ENCODE measurements around the gene B4GALNT3. TPM values are rescaled to one million over a fixed set of nuclear protein-coding genes. Genes with fewer than 3 reads are reported as not detected.

B4GALNT3 gene
- total RNA-seq, 1 donor from 2014 or later: 65.3 TPM

DNA sequence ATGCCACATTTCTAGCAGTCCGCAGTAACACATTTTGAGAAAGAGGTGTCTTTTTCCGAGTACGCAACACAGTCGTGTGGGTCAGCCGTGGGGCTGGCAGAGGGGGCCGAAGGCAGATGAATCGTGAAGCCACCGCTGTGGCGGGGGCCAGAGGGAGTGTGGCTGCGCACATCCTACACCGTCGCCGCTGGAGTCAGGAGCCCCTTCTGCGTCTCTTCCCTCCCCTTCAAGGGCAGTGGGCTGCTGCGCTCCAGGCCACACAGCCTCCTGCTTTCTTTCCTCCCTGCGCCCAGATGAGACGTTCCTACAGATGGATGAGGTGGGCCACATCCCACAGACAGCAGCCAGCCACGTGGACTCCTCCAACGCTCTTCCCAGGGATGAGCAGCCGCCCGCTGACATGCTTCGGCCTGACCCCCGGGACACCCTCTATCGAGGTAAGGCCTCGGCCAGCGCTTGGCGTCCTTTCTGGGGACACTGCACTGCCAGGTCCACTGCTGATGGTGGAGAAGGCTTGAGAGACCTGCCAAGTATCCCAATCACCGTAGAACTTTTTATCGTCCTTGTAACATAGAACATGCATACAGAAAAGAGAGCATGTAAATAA, 89.8 kb downstream of the B4GALNT3 start:
- no peak for DNase-seq (ENCODE audit: low spot score)
- intact Hi-C loops (cut with DNase I): loop anchor here (5.0 kb wide), 1 partner anchor 47 kb away; no protein-coding TSS in a partner anchor

GRCh38 chr12:550473-551260, 90.9 kb downstream of the B4GALNT3 start:
- intact Hi-C loops (cut with DNase I): no loop called here
- peak; percentile 74 for DNase-seq (ENCODE audit: low spot score)

- intact Hi-C loops (cut with DNase I): no loop called here
- DNase-seq (ENCODE audit: low spot score): no peak
These were observed 92.7 kb downstream of the B4GALNT3 start for GRCh38 chr12:552466-552865.

- DNase-seq (ENCODE audit: low spot score): no peak
- intact Hi-C loops (cut with DNase I): no loop called here
These were observed 93.7 kb downstream of the B4GALNT3 start for GRCh38 chr12:553216-554000.

- intact Hi-C loops (cut with DNase I): no loop called here
- no peak for DNase-seq (ENCODE audit: low spot score)
These were observed 94.2 kb downstream of the B4GALNT3 start for GRCh38 chr12:554001-554285.

DNA sequence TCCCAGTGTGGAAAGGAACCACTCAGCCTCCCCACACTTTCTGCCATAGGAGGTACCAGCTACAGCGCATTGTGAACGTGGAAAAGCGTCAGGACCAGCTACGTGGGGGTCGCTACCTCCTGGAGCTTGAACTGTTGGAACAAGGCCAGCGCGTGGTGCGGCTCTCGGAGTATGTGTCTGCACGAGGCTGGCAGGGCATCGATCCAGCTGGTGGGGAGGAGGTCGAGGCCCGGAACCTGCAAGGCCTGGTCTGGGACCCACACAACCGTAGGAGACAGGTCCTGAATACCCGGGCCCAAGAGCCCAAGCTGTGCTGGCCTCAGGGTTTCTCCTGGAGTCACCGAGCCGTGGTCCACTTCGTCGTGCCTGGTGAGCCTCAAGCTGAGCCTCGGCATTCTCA, 96.8 kb downstream of the B4GALNT3 start:
- DNase-seq (ENCODE audit: low spot score): no peak
- intact Hi-C loops (cut with DNase I): no loop called here

GRCh38 chr12:558580-558979, 98.8 kb downstream of the B4GALNT3 start:
- DNase-seq (ENCODE audit: low spot score): no peak
- intact Hi-C loops (cut with DNase I): no loop called here

DNA sequence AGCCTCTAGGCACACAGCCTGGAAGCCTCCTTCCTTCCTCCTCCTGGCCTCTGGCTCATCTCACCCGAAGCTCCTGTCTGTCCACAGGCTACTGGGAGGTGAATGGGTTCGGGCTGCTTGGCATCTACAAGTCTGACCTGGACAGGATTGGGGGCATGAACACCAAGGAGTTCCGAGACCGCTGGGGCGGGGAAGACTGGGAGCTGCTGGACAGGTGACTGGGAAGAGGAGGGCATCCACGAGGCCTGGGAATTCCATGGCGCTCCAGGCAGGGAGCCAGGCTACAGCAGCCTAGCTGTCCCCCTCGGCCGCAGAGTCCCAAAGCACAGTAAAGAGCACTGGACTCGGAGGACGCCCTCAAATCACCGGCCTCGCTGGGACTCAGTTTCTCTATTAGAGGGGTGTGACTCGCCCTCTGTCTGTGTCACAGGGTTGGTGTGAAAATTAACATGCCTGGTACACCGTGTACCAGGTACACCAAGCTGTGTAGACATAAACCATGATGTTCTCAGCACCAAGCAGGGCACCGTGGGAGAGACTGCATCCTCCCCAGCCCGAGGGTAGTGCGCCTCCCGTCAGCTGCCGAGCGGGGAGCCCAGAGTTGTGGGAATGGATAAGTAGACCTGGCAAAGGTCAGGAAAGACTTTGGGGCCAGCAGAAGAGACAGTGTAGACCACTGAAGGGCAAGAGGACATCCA, 99.6 kb downstream of the B4GALNT3 start:
- no peak for DNase-seq (ENCODE audit: low spot score)
- intact Hi-C loops (cut with DNase I): no loop called here

GRCh38 chr12:559906-560455, 100.2 kb downstream of the B4GALNT3 start:
- intact Hi-C loops (cut with DNase I): loop anchor here (10.0 kb wide), 2 partner anchors 325 to 545 kb away; no protein-coding TSS in a partner anchor
- no peak for DNase-seq (ENCODE audit: low spot score)

- intact Hi-C loops (cut with DNase I): loop anchor here (10.0 kb wide), 2 partner anchors 324 to 544 kb away; no protein-coding TSS in a partner anchor
- no peak for DNase-seq (ENCODE audit: low spot score)
These were observed 101.1 kb downstream of the B4GALNT3 start for GRCh38 chr12:560691-561390.

DNA sequence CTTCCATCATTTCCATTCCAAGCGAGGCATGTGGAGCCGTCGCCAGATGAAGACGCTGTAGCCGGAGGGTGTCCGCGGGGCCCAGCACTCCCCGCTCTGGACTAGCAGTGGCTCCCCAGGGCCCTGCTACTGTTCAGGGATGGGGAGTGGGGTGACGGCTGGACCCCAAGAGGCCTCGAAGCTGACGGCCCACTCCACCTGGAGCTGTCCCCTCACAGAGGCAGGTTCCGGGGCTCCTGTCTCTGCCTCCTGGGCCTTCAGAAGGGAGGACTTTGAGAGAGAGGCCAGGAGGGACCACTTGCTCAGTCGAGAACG, 101.6 kb downstream of the B4GALNT3 start:
- intact Hi-C loops (cut with DNase I): loop anchor here (10.0 kb wide), 2 partner anchors 323 to 543 kb away; no protein-coding TSS in a partner anchor
- DNase-seq (ENCODE audit: low spot score): no peak

DNA sequence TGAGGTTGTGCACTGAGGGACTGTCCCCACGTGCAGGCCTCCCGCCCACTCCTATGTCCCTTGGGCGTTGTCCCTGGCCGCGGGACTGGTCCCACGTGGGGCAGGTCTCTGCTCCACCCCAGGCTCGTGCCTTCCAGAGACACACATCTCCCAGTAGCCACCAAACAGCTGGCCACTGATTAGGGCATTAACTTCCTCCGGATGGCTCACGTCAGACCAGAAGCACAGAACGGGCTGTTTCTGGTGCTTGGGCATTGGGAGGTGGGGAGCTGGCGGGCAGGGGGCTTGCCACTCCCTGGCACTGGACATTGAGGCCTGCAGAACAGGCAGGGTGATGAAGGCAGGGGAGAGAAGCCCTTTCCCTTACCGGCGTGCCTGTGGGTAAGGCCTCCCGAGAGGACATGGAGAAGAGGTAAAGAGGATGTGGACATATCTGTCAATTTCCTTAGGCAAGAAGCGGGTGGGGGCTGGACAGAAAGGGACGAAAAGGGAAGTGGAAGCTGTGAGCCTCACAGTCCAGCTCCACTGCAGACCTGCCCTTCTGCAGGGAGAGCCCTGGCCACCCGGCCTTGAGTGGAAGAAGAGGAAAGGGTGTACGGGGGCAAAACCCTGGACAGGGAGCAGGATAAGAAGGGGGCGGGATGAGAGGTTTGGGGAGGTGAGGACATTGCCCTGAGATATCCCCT, 102.3 kb downstream of the B4GALNT3 start:
- peak; percentile 87 for DNase-seq (ENCODE audit: low spot score)
- intact Hi-C loops (cut with DNase I): loop anchor here (10.0 kb wide), 2 partner anchors 323 to 543 kb away; no protein-coding TSS in a partner anchor

- no peak for DNase-seq (ENCODE audit: low spot score)
- intact Hi-C loops (cut with DNase I): loop anchor here (10.0 kb wide), 2 partner anchors 322 to 542 kb away; no protein-coding TSS in a partner anchor
These were observed 102.9 kb downstream of the B4GALNT3 start for GRCh38 chr12:562634-563033.

- no peak for DNase-seq (ENCODE audit: low spot score)
- intact Hi-C loops (cut with DNase I): loop anchor here (10.0 kb wide), 2 partner anchors 321 to 541 kb away; no protein-coding TSS in a partner anchor
These were observed 103.6 kb downstream of the B4GALNT3 start for GRCh38 chr12:563250-563781.

DNA sequence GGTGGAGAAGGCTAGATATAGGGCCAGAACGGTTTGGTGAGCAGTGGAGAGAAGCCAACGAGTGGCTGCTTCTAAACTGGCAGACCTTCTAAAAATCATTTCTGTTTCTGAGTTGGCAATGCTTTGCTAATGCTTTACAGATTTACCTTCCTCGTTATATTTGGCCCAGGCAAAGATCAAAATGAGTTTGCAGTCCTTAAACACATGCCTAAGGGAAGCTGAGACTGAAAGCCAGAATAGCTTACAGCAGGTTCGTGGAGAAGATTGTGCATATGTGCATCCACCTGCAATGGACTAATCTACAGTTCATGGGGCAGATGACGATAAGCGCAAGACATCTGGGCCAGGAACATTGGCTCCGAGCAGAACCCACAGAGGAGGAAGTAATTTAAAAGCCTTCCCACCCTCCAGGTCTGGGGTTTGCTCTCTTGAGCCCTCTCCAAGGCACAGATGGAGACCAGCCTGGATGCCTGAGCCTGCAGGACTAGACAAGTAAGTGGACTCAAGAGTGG, 104.1 kb downstream of the B4GALNT3 start:
- no peak for DNase-seq (ENCODE audit: low spot score)
- intact Hi-C loops (cut with DNase I): loop anchor here (10.0 kb wide), 2 partner anchors 321 to 541 kb away; no protein-coding TSS in a partner anchor

- intact Hi-C loops (cut with DNase I): loop anchor here (10.0 kb wide), 2 partner anchors 320 to 540 kb away; no protein-coding TSS in a partner anchor
- DNase-seq (ENCODE audit: low spot score): no peak
These were observed 105.4 kb downstream of the B4GALNT3 start for GRCh38 chr12:565161-565560.

- intact Hi-C loops (cut with DNase I): loop anchor here (10.0 kb wide), 2 partner anchors 319 to 539 kb away; no protein-coding TSS in a partner anchor
- DNase-seq (ENCODE audit: low spot score): no peak
These were observed 105.9 kb downstream of the B4GALNT3 start for GRCh38 chr12:565589-566105.
